HG02840 (cell line): ENCODE results near the gene EPB41L4B.

Experiments used
- ATAC-seq: cut with Tn5 transposase; IDR thresholded peaks from one replicate; pipeline ENCODE4 v1.9.1; 2021; ENCODE audit warnings: mild to moderate bottlenecking, moderate library complexity, moderate number of reproducible peaks; ENCODE audit not compliant: unreplicated experiment, low FRiP score

EPB41L4B gene

DNA sequence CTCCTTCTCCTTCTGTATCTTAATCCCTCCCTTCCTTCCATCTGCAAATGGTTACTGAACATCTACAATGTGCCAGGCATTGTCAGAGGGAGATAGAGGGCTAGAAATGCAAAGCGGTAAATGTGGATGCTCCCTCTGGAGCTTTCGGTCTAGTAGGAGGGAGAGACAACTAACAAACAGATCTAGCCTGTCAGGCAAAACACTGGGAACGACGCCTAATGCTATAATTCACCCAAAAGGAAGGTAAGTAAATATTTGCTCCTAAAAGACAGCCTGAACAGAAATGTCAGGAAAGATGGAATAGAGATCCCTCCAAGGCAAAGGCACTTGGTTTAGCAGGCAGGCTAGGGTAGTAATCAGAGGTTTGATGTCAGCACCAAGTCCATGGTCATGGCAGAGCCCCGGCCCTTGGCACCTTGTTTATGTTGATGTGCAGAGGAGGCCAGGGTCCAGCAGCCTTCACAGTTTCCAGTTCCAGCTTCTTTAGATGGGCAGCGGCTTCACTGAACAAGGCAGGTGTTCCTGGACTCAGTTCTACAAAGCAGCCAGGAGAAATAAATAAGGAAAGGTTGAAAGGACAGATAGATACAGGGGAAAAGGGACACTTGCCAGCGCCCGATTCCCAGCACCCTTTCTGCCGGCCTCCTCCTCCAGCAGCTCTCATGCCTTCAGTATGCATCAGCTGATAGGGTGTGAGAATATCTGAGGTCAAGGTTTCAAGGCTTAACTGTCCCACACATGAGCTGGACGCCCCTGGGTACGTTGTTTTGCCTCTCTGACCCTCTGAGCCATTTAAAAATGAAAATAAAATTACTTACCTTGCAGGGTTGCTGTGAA lies 107.4 kb downstream of the EPB41L4B start:
- no peak for ATAC-seq

DNA sequence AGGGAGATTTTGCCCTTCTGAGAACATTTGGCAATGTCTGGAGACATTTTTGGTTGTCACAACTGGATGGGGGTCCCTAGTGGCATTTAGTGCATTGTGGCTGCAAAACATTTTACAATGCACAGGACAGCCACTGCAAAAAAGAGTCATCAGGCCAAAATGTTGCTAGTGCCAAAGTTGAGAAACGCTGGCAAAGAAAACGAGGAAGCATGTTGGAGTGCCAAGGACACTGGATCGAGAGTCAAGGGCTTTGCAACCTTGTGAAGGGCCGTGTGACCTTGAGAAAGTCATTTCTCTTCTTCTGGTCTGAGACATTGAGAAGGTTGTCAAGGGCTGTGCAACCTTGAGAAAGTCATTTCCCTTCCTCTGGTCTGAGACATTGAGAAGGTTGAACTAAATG lies 108.1 kb downstream of the EPB41L4B start:
- no peak for ATAC-seq

DNA sequence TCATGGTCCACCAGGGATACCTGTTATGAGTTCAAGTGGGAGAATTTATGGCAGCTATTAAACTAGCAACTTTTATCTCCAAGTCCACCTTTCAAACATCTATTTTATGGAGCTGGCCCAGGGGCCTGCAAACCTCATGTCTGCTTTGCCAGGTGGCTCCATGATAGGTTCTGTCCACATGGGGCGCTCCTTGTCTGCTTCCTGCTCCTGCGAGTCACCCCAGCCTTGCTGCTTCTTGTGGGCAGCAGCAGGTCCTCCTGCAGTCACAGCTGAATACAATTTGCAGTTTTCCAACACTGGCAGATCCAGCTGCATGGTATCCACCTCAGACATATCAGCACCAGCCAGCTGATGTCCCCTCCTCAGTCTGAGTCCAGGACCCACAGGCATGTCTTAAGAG lies 114.2 kb downstream of the EPB41L4B start:
- no peak for ATAC-seq

DNA sequence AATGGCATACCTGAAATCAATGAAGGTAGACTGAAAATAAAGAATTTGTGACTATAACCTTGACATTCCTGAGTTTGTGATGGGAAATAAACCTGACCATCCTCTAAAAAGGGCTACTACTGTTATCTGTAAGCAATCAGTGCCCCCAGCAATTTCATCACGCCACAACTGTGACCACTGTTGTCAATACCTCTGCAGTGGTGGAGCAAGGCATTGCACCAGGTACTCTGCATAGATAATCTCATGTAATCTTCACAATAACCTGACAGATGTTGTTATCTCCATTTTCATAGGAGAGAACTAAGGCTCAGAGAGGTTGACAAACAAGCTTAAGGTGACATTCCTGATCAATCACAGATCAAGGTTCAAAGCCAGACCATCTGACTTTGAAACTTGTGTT lies 115.3 kb downstream of the EPB41L4B start:
- ATAC-seq: no peak

DNA sequence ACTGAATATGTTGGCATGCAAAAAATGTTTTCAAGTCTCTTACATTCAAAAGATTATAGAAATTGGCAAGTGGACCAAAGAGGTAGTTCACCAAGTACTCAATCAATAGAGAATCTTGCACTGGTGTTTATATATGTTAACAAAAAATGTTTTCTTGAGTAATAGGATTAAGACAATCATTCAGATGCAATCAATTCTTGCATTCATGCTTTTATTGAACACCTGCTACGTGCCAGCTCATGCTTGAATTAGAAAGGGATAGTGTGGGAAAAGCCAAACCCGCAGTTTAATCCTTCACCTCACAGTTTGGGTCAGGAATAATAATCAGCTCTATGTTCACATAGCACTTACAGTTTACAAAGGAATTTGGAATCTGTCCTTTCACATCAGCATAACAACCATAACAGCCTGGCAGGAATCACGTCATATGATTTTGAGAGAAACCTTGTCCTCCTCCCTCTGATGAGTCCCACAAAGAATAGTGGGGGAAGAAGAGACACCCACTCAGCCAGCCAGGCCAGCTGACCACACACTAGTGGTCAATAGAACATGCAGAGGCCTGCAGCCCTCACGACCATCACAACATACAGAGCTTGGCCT lies 117.0 kb downstream of the EPB41L4B start:
- ATAC-seq: no peak

DNA sequence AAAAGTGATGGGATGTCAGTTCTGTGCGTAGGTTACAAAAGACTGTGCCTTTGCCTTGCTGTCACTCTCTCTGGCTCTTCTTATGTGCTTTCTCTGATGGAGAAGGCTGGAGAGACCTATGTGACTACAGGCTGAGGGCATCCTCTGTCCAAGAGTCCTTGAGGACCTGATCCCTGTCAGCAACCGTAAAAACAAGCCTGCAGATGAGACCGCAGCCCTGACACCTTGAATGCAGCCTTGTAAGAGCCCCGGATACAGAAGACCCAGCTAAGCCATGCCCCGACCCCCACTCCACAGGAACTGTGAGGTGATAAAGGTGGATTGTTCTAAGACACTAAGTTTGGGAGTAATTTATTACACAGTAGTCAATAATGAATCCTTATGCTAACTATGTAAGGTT lies 121.2 kb downstream of the EPB41L4B start:
- ATAC-seq: no peak

DNA sequence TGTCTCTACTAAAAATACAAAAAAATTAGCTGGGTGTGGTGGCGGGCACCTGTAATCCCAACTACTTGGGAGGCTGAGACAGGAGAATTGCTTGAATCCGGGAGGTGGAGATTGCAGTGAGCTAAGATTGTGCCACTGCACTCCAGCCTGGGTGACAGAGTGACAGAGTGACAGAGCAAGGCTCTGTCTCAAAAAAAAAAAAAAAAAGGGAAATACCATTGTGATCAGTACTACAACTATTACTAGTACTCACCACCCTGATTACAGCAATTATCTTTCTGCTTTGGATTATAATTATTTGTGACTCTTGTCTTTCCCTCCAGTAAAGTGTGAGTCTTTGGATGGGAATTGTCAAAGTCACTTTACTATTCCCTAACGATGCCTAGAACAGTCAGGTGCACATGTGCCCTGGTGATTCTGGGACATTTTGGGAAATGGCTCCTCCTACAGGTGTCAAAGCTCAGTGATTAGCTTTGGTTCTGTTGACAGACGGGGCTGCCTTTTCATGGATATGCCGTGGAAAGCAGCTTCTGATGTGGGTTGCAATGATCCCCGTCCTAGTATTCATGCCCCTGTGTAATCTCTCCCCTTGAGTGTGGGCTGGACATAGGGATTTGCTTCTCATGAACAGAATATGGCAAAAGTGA lies 122.0 kb downstream of the EPB41L4B start:
- ATAC-seq: no peak

DNA sequence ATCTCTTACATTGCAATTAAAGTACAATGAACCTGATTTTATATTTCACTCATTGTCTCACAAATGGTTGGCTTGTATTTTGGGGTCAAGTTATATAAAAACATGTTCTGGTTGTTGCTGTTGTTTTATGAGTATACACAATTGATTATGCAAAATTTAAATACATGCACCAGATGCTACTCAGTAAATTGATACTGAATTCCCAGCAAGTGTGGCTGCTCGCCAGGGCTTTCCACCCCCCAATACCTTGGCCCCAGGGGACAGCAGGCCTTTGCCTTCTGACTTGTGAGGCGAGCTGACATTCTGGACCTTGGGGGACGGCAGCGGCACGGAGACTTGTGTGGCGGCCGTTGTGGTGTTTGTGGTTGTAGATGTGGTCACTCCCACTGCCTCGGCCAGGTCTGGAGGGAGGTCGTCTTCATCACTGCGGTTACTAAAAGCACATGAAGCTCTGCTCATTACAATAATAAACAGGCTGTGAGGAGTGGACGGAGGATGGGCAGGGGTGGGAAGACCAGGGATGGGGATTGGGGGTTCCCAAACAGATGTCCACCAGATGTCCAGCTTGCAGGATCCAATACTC lies 126.8 kb downstream of the EPB41L4B start:
- no peak for ATAC-seq

DNA sequence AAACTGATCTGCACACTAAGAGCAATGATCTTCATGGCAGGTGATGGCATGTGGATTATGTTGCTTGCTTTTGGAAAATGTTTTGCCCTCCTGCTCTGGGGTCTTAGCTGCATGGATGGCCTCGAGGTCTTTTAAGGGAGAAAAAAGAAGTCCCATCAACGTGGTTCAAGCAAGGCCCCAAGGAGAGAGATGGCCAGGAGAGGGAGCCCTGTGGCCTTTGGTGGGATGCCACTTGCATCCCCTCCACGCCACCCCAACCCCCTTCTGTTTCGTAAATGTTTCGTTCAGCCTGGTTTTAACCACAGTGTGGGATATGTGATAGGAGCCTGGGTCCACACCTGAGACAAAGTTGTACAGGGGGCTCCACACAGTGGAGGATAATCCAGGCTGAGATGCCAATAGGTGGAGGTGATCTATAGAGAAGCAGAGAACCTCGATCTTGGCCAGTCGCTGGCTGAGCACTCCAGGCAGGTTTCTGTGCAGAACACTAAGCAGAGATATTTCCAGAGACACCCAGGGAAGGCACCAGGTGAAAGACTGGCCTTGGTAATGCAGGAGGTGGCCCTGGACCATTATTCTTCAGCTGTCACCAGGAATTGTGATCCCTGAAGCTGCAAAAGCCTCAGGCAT lies 128.0 kb downstream of the EPB41L4B start:
- ATAC-seq: no peak

DNA sequence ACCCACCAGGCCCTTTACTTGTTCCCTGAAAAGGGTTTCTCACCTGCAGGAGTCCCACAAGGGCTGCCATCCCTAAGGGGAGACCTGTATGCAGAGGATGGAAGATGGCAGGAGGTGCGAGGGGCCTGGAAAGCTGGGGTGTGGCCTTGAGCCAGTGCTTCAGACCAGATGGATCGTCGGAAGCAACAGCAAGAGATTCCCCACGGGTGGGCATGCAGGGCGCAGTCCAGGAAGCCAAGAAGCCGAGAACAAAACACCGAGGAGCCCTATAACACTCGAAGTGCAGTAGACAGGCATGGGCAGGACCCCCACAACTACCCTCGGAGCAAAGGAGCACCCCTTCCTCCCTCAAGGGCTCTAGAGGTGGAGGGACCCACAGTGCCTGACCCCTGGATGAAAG lies 129.1 kb downstream of the EPB41L4B start:
- ATAC-seq: no peak

DNA sequence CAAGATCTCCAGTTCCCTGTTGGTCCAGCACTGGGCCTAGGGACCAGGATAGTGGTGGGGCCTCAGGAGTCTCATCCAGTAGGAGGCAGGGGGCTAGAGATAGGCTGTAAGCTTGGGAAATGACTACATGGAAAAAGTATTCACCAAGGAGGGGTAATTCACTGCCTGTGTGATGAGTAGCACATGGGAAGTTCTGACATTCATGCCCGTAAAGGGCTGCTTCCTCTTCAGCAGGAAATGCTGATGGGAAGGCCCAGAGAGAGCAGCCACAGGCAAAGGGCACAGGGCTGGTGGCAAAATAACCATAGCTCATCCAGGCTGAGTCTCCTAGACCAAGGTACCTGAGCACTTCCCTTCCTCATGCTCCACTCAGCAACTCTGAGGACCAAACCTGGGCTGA lies 130.7 kb downstream of the EPB41L4B start:
- ATAC-seq: no peak

DNA sequence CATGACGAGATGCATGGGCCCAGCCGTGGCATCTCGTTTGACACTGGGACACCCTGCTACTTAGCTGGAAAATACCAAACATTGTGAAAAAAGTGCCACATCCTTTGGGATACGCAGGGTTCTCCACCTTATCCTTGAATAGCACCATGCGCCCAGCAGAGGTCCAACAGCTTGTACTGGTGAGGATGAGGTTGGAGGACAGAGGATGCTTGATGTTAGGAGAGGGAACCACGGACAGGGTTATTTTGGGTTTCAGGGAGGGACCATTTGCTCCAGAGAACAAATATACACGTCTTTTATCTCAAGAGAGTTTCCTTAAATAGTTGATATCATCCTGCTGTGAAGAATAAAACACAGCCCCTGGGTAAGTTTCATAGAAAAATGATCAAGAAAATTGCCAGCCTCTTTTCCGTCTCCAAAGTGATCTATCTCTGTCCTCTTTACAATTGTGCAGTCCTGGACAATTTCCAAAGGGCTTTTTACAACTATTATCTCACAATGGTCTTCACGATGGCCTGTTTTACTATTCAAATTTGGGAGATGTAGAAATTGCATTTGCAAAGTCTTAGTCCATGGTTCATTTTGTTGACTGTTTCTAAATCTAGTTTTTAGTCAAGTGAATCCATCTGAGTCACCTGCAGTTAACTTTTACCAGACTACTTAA lies 133.9 kb downstream of the EPB41L4B start:
- ATAC-seq: no peak

DNA sequence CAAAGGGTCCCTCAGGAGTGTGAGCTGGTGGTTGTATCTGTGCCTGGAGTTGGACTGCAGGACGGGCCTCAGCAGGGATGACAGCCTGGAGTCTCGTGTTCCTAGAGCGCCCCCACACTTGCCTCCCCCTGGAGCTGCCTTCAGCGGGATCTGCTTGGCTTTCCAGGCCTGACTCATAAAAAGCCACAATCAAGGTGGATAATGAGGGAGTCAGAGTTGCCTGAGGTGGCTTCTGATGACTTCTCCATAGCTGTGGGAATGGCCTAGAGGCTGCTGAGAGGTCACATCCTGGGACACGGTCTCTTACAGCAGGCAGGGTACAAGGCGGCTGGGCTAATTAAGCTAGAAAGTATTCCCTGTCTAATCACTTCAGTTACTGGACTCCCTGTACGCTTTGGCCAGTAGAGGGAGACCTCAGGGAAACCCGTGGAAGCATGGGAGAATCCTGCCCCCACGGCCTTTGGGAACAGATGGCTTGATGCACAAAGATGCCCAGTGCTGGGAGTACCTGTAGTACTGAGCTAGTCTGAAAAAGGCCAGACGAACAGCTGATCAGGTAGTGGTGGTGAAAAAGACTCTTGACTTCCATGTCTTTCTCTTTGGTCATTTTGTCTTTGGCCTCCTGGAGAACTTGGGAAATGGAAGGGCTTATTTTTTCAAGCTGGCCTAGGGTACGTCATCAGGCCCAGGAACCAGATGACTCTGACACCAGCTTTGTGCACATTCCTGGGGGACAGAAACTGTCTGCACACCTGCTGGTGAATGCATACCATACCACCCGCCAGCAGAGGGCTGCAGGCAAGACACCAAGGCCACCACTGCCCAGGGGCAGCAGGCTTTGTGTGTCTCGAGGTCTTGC lies 137.7 kb downstream of the EPB41L4B start:
- ATAC-seq: no peak

DNA sequence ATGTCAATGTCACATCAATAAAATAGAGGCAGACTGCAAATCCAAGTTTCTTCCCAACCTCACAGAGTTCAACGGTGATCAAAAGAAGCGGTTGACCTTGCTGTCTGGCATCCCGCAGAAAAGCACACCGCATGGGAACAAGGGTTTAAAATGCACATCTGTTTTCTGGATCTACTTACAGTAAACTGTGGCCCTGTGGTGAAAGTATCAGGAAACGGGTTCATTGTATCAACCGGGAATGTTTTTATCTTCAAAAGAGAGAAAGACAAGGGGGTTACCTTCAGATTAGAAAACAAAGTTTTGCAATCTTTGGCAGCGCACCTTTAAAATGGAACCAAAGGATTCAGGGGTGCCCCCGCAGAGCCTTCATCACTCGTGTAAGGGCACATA lies 138.3 kb downstream of the EPB41L4B start:
- no peak for ATAC-seq

DNA sequence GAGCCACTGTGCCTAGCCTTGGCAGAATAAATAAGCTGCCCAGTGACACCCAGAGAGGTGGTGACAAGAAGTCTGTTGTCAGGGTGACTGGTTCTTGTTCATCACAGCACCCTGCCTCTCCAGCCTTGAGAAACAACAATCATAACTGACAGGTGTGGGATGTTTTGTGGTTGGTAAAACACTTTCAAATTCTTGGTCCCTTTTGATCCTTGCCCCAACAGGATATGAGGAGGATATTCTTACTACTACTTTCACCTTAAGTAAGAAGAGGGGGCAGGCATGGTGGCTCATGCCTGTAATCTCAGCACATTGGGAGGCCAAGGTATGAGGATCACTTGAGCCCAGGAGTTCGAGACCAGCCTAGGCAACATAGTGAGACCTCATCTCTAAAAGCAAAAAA lies 139.6 kb downstream of the EPB41L4B start:
- no peak for ATAC-seq

DNA sequence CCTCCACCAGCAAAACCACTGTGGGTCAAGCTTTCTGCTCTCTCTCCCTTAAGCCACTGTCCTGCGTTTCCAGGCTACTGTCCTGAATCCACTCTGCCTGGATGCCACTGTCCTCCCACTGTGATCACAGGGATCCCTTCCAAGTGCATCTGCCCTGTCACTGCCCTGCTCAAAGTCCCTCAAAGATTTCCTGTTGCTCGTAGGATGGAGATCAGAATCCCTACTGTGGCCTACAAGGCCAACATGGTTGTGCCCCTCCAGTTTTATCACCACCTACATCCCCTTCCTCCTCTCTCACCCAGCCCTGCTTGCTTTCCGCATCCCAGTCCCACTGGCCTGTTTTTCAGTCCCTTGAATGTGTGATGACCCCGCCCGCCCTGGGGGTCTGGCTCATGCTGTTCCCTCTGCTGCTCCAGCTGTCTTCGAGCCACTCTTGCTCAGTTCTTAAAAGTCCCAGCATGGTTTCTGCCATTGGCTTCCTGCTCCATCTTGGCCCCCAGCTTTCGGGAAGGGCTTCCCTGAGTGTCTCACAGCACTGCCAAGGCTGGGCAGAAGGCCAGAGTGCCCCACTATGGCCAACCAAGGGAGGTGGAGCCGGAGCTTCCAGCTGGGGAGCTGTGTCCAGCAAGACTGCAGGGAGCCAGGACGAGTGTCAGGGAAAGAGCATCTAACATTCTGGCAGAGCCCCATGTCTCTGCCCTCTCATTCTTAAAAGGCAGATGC lies 140.9 kb downstream of the EPB41L4B start:
- no peak for ATAC-seq

DNA sequence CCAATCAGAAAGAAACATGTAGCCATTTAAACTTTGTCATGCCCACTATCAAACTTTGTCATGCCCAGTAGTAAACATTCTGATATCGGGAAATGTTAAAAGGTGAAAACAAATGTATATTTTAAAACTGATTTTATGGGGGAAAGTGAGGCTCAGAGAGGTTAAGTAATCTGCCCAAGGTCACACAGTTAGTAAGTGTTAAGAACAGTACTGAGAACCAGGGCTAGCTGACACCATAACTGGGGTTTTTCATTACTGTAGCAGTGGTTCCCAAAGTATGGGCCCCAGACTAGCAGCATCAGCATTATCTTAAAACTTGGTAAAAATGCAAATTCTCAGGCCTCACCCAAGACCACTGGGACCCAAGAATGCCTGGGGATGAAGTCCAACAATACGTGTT lies 143.9 kb downstream of the EPB41L4B start:
- no peak for ATAC-seq

DNA sequence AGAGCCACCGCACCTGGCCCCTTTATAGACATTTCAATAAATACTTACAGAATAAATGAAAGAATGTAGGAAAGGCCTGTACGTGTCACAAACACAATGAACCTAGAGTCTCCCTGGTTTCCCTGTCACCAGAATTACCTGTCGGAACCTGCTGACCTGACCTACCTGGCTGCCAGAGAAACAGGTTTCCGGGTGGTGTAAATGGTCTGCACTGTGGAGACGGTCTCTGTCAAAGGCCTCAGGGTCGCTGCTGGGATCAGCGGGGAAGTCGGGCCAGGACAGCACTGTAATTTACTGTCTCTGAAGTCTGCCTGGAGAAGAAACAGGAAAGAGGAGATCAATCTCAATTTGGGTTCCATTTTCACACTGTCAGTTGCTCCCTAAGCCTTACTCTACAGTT lies 144.5 kb downstream of the EPB41L4B start:
- no peak for ATAC-seq

DNA sequence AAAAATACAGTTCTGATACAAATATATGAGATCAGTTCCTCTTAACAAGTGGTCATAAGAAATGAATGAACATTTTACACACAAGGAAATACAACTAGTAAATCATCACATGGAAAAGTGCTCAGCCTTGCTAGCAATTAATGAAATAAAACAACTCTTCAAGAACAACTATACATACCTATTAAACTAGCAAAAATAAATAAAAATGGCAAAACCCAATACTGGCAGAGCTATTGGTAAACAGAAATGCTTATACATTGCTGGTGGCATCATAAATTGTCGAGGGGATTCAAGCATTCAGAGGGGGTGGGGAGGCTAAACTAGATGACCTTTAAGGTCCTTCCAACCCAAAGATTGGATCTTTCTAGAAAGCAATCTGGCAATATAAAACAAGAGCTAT lies 147.9 kb downstream of the EPB41L4B start:
- ATAC-seq: no peak
